ENCODE results near the gene AKT3.

AKT3 gene

DNA sequence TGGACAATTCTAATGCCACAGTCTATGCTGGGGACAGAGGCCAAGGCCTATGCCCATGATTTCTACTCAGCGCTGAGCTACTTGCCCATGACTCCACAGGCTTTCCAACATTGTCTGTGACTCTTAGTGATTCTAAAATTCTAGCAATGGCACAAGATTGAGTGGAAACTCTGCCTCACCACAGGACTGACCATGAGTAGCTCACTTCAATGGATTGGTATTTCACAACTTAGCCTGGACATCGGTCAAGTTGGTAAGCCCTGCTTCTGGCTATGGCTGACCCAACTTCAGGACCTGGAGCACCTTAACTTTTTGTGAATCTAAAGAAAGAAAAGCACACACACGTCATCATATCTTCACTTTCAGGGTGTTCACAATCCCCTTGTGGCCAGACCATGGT lies 339.1 kb downstream of the AKT3 start:
- H3F3A ChIP-seq (ENCODE audit: insufficient read depth, low read length), result peaks cover 5% of the 10 kb centered on the region; the same call in 1 of the 2 replicates
- DNase-seq, result no peak
- H3K27me3 ChIP-seq (replicated peaks; ENCODE audit: insufficient read depth, low read length), result no peaks in the 10 kb centered on the region
- H3K36me3 ChIP-seq (replicated peaks; ENCODE audit: insufficient read depth, low read length), result no peaks in the 10 kb centered on the region
- no peaks in the 10 kb centered on the region for H4K20me1 ChIP-seq (ENCODE audit: insufficient read depth, low read length)
- no peak overlapping the region for H3K4me2 ChIP-seq (ENCODE audit: low read depth, low read length)
- no peak overlapping the region for H3K27ac ChIP-seq (ENCODE audit: low read length)
- no peak overlapping the region for H3K9ac ChIP-seq (ENCODE audit: low read length)
- no peaks in the 10 kb centered on the region for H3K79me2 ChIP-seq (ENCODE audit: low read length)
- H3K9me2 ChIP-seq (replicated peaks; ENCODE audit: insufficient read depth, low read length), result no peaks in the 10 kb centered on the region
- H3K9me3 ChIP-seq (replicated peaks; ENCODE audit: insufficient read depth, low read length), result no peaks in the 10 kb centered on the region
- TF ChIP-seq, protein P1, sequence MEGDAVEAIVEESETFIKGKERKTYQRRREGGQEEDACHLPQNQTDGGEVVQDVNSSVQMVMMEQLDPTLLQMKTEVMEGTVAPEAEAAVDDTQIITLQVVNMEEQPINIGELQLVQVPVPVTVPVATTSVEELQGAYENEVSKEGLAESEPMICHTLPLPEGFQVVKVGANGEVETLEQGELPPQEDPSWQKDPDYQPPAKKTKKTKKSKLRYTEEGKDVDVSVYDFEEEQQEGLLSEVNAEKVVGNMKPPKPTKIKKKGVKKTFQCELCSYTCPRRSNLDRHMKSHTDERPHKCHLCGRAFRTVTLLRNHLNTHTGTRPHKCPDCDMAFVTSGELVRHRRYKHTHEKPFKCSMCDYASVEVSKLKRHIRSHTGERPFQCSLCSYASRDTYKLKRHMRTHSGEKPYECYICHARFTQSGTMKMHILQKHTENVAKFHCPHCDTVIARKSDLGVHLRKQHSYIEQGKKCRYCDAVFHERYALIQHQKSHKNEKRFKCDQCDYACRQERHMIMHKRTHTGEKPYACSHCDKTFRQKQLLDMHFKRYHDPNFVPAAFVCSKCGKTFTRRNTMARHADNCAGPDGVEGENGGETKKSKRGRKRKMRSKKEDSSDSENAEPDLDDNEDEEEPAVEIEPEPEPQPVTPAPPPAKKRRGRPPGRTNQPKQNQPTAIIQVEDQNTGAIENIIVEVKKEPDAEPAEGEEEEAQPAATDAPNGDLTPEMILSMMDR (IDR thresholded peaks at IDR 0.05; ENCODE audit: low read length), result no peak
- no peak for TF ChIP-seq EZH2 (optimal IDR thresholded peaks at IDR 0.05; ENCODE audit: low read depth, low read length)
- no peak for TF ChIP-seq EZH2phosphoT487 (IDR thresholded peaks at IDR 0.05; ENCODE audit: low read length)
- H3K4me1 ChIP-seq (ENCODE audit: low read length), result peaks cover 15% of the 10 kb centered on the region
- no peak overlapping the region for H3K4me3 ChIP-seq (ENCODE audit: low read length)
- no peak overlapping the region for H2AFZ ChIP-seq (ENCODE audit: low read length)

DNA sequence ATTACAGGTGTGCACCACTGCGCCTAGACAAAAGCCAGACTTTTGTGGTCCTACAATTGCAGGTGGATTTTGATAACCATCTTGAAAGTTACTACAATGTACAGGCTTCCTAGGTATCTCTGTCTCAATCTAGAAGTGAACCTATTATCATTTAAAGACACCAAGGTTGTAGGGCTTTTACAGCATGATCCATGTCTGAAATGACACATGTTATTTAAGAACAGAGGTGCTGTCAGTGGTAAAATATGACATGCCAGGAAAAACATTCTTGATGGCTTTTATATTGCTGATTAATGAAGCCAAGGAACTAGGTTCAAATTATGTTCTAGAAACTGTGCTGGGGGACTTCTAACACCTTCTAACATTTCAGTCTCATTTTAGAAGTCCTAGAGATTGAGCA lies 341.1 kb downstream of the AKT3 start:
- Histone ChIP-seq H3F3A (ENCODE audit: insufficient read depth, low read length) (no peaks in the 10 kb centered on the region), H4K20me1 (ENCODE audit: insufficient read depth, low read length) (no peaks in the 10 kb centered on the region), H3K9me3 (replicated peaks; ENCODE audit: insufficient read depth, low read length) (no peaks in the 10 kb centered on the region), H3K27me3 (replicated peaks; ENCODE audit: insufficient read depth, low read length) (no peaks in the 10 kb centered on the region), H3K79me2 (ENCODE audit: low read length) (no peaks in the 10 kb centered on the region), H3K36me3 (replicated peaks; ENCODE audit: insufficient read depth, low read length) (no peaks in the 10 kb centered on the region), H3K4me2 (ENCODE audit: low read depth, low read length) (no peak overlapping the region), H2AFZ (ENCODE audit: low read length) (no peak overlapping the region), H3K27ac (ENCODE audit: low read length) (no peak overlapping the region), H3K9ac (ENCODE audit: low read length) (no peak overlapping the region), H3K4me3 (ENCODE audit: low read length) (no peak overlapping the region), H3K4me1 (ENCODE audit: low read length) (0 out of 2 replicates have a peak, but pooled peaks cover 3% of the 10 kb centered on the region), H3K9me2 (replicated peaks; ENCODE audit: insufficient read depth, low read length) (no peaks in the 10 kb centered on the region)
- TF ChIP-seq, protein P1 (IDR thresholded peaks at IDR 0.05; ENCODE audit: low read length), result no peak
- no peak for TF ChIP-seq EZH2phosphoT487 (IDR thresholded peaks at IDR 0.05; ENCODE audit: low read length)
- TF ChIP-seq EZH2 (optimal IDR thresholded peaks at IDR 0.05; ENCODE audit: low read depth, low read length), result no peak
- no peak for DNase-seq

DNA sequence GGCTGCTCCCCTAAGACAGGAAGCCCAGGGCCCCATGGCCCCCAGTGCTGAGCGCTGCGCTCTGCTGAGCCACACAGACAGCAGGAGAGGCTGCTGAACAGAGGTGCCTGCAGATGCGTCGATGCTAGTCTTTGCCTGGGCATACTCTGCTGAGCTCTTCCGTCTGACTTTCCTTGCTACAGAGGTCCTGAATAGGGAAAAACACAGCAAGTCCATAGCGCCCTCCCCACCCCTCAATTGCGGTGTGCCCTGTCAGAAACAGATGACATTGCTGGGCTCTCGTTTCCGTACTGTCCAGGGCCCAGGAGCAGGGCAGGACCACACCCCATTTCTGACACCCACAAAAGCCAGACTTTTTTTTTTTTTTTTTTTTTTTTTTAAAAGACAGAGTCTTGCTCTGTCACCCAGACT lies 341.7 kb downstream of the AKT3 start:
- Histone ChIP-seq H3K4me2 (ENCODE audit: low read depth, low read length) (no peak overlapping the region), H3K36me3 (replicated peaks; ENCODE audit: insufficient read depth, low read length) (no peaks in the 10 kb centered on the region), H2AFZ (ENCODE audit: low read length) (no peak overlapping the region), H3K4me1 (ENCODE audit: low read length) (no peaks in the 10 kb centered on the region), H3K9me2 (replicated peaks; ENCODE audit: insufficient read depth, low read length) (no peaks in the 10 kb centered on the region), H3F3A (ENCODE audit: insufficient read depth, low read length) (no peaks in the 10 kb centered on the region), H3K27me3 (replicated peaks; ENCODE audit: insufficient read depth, low read length) (no peaks in the 10 kb centered on the region), H3K27ac (ENCODE audit: low read length) (no peak overlapping the region), H4K20me1 (ENCODE audit: insufficient read depth, low read length) (no peaks in the 10 kb centered on the region), H3K4me3 (ENCODE audit: low read length) (no peak overlapping the region), H3K9me3 (replicated peaks; ENCODE audit: insufficient read depth, low read length) (no peaks in the 10 kb centered on the region), H3K79me2 (ENCODE audit: low read length) (no peaks in the 10 kb centered on the region), H3K9ac (ENCODE audit: low read length) (no peak overlapping the region)
- no peak for TF ChIP-seq EZH2 (optimal IDR thresholded peaks at IDR 0.05; ENCODE audit: low read depth, low read length)
- DNase-seq, result no peak

DNA sequence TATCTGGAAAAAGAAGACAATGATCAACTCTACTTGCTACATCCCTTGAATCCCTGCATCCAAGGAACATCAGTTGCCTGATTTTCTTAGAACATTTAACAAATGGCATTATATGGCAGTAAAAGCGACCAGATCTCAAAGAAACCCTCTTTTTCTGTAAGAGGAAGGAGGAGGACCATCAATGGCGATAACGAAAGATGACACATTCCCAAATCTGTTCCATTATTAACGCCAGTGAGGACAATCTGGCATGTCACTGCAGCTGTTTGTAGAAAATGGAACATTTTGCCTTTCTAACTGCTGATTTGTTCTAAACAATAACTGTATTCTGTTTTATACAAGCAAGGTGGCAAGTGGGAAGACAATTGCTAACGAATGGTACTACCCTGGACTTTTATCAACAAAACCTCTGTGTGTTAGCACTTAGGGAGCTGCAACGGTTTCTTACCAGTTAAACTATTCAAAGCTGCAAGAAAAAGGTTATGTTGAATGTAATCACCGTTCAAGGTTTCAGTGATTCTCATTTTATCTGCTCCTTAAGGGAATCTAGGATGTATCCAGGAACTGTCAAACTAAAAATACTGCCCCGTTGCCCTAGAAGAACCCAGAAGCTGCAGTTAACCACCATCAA lies 342.3 kb downstream of the AKT3 start:
- no peak overlapping the region for H3K4me3 ChIP-seq (ENCODE audit: low read length)
- no peaks in the 10 kb centered on the region for H3K36me3 ChIP-seq (replicated peaks; ENCODE audit: insufficient read depth, low read length)
- H3K9ac ChIP-seq (ENCODE audit: low read length), result no peak overlapping the region
- TF ChIP-seq EZH2phosphoT487 (IDR thresholded peaks at IDR 0.05; ENCODE audit: low read length), result no peak
- TF ChIP-seq EZH2 (optimal IDR thresholded peaks at IDR 0.05; ENCODE audit: low read depth, low read length), result no peak
- TF ChIP-seq, protein P1 (IDR thresholded peaks at IDR 0.05; ENCODE audit: low read length), result no peak
- no peak overlapping the region for H3K27ac ChIP-seq (ENCODE audit: low read length)
- H3K9me2 ChIP-seq (replicated peaks; ENCODE audit: insufficient read depth, low read length), result no peaks in the 10 kb centered on the region
- no peak overlapping the region for H3K4me2 ChIP-seq (ENCODE audit: low read depth, low read length)
- H3K27me3 ChIP-seq (replicated peaks; ENCODE audit: insufficient read depth, low read length), result no peaks in the 10 kb centered on the region
- no peaks in the 10 kb centered on the region for H3K4me1 ChIP-seq (ENCODE audit: low read length)
- no peaks in the 10 kb centered on the region for H3K9me3 ChIP-seq (replicated peaks; ENCODE audit: insufficient read depth, low read length)
- H3K79me2 ChIP-seq (ENCODE audit: low read length), result no peaks in the 10 kb centered on the region
- no peak for DNase-seq
- H4K20me1 ChIP-seq (ENCODE audit: insufficient read depth, low read length), result no peaks in the 10 kb centered on the region
- H2AFZ ChIP-seq (ENCODE audit: low read length), result no peak overlapping the region
- no peaks in the 10 kb centered on the region for H3F3A ChIP-seq (ENCODE audit: insufficient read depth, low read length)

Data from MM.1S (cell line).